MM.1S (cell line): Measurements from ENCODE around the gene SPEG.

Experiments used
- DNase-seq: peaks from one replicate; pipeline ENCODE4 v3.0.0-alpha.2; 2015
- H2AFZ ChIP-seq: fragments of 300-600 bp; sonication (generic); 2 replicates; pipeline ENCODE4 v1.6.0; 2016; ENCODE audit warnings: antibody characterized with exemption, low read length
- H3F3A ChIP-seq: fragments of 300-600 bp; sonication (generic); 2 replicates; pipeline ENCODE4 v1.6.1; 2016; ENCODE audit warnings: mild to moderate bottlenecking, antibody characterized with exemption, low read length, moderate library complexity, mixed read lengths; ENCODE audit not compliant: insufficient read depth
- H3K27ac ChIP-seq: fragments of 300-600 bp; sonication (generic); 2 replicates; pipeline ENCODE4 v1.5.1; 2016; ENCODE audit warnings: mild to moderate bottlenecking, low read length
- H3K27me3 ChIP-seq: fragments of 300-600 bp; sonication (generic); replicated peaks from 2 replicates; pipeline ENCODE4 v1.6.0; 2016; ENCODE audit warnings: low read length; ENCODE audit not compliant: insufficient read depth
- H3K36me3 ChIP-seq: fragments of 300-600 bp; sonication (generic); replicated peaks from 2 replicates; pipeline ENCODE4 v1.6.1; 2016; ENCODE audit warnings: mild to moderate bottlenecking, low read length, mixed read lengths; ENCODE audit not compliant: insufficient read depth
- H3K4me1 ChIP-seq: fragments of 300-600 bp; sonication (generic); 2 replicates; pipeline ENCODE4 v1.6.1; 2016; ENCODE audit warnings: low read length, mixed read lengths
- H3K4me2 ChIP-seq: fragments of 300-600 bp; sonication (generic); 2 replicates; pipeline ENCODE4 v1.6.0; 2016; ENCODE audit warnings: low read depth, low read length
- H3K4me3 ChIP-seq: fragments of 300-600 bp; sonication (generic); 2 replicates; pipeline ENCODE4 v1.5.1; 2016; ENCODE audit warnings: low read length, mixed read lengths
- H3K79me2 ChIP-seq: fragments of 300-600 bp; sonication (generic); 2 replicates; pipeline ENCODE4 v1.6.1; 2016; ENCODE audit warnings: mixed run types, low read length, mixed read lengths
- H3K9ac ChIP-seq: fragments of 300-600 bp; sonication (generic); 2 replicates; pipeline ENCODE4 v1.6.1; 2016; ENCODE audit warnings: low read length, mixed read lengths
- H3K9me2 ChIP-seq: fragments of 300-600 bp; sonication (generic); replicated peaks from 2 replicates; pipeline ENCODE4 v1.6.1; 2016; ENCODE audit warnings: mild to moderate bottlenecking, low read length, mixed read lengths; ENCODE audit not compliant: insufficient read depth
- H3K9me3 ChIP-seq: fragments of 300-600 bp; sonication (generic); replicated peaks from 2 replicates; pipeline ENCODE4 v1.6.1; 2016; ENCODE audit warnings: mild to moderate bottlenecking, low read length, mixed read lengths; ENCODE audit not compliant: insufficient read depth
- H4K20me1 ChIP-seq: fragments of 300-600 bp; sonication (generic); 2 replicates; pipeline ENCODE4 v1.6.1; 2016; ENCODE audit warnings: mild to moderate bottlenecking, low read length, moderate library complexity, mixed read lengths; ENCODE audit not compliant: insufficient read depth
- EZH2 ChIP-seq: fragments of 300-600 bp; sonication (generic); optimal IDR thresholded peaks from 2 replicates; pipeline ENCODE3; 2017; ENCODE audit warnings: low read depth, mild to moderate bottlenecking, antibody characterized with exemption, low read length, mixed read lengths
- EZH2phosphoT487 ChIP-seq: fragments of 300-600 bp; sonication (generic); IDR thresholded peaks from 2 replicates; pipeline ENCODE4 v1.6.1; 2018; ENCODE audit warnings: antibody characterized with exemption, low read length
- TF ChIP-seq, protein P1 (sequence below): fragments of 300-600 bp; sonication (generic); IDR thresholded peaks from 2 replicates; pipeline ENCODE4 v1.5.1; 2016; ENCODE audit warnings: antibody characterized with exemption, low read length, mixed read lengths

The SPEG gene

GRCh38 chr2:219449609-219450008 is 15.0 kb downstream of the SPEG start:
- Histone ChIP-seq H3K27me3 (peaks cover 92% of the 10 kb centered on the region), H3K4me2 (no peak overlapping the region), H3K27ac (no peak overlapping the region), H3K9ac (no peak overlapping the region), H3K9me3 (no peaks in the 10 kb centered on the region), H3F3A (no peaks in the 10 kb centered on the region), H3K4me1 (no peaks in the 10 kb centered on the region), H3K36me3 (no peaks in the 10 kb centered on the region), H4K20me1 (no peaks in the 10 kb centered on the region), H3K79me2 (no peaks in the 10 kb centered on the region), H3K4me3 (no peak overlapping the region), H2AFZ (no peak overlapping the region), H3K9me2 (no peaks in the 10 kb centered on the region)
- DNase-seq = no peak
- TF ChIP-seq, protein P1, sequence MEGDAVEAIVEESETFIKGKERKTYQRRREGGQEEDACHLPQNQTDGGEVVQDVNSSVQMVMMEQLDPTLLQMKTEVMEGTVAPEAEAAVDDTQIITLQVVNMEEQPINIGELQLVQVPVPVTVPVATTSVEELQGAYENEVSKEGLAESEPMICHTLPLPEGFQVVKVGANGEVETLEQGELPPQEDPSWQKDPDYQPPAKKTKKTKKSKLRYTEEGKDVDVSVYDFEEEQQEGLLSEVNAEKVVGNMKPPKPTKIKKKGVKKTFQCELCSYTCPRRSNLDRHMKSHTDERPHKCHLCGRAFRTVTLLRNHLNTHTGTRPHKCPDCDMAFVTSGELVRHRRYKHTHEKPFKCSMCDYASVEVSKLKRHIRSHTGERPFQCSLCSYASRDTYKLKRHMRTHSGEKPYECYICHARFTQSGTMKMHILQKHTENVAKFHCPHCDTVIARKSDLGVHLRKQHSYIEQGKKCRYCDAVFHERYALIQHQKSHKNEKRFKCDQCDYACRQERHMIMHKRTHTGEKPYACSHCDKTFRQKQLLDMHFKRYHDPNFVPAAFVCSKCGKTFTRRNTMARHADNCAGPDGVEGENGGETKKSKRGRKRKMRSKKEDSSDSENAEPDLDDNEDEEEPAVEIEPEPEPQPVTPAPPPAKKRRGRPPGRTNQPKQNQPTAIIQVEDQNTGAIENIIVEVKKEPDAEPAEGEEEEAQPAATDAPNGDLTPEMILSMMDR = no peak
- no peak for TF ChIP-seq EZH2phosphoT487
- TF ChIP-seq EZH2 = no peak

GRCh38 chr2:219451661-219452360 is 17.2 kb downstream of the SPEG start:
- no peaks in the 10 kb centered on the region for H3F3A ChIP-seq
- no peaks in the 10 kb centered on the region for H3K9me3 ChIP-seq
- DNase-seq = no peak
- H3K9ac ChIP-seq = no peak overlapping the region
- H4K20me1 ChIP-seq = no peaks in the 10 kb centered on the region
- H3K36me3 ChIP-seq = no peaks in the 10 kb centered on the region
- no peaks in the 10 kb centered on the region for H3K4me1 ChIP-seq
- H3K4me2 ChIP-seq = no peak overlapping the region
- H3K79me2 ChIP-seq = no peaks in the 10 kb centered on the region
- no peak overlapping the region for H2AFZ ChIP-seq
- H3K27ac ChIP-seq = no peak overlapping the region
- no peak overlapping the region for H3K4me3 ChIP-seq
- H3K9me2 ChIP-seq = no peaks in the 10 kb centered on the region
- H3K27me3 ChIP-seq = peaks cover 75% of the 10 kb centered on the region
- no peak for TF ChIP-seq EZH2
- TF ChIP-seq EZH2phosphoT487 = no peak
- TF ChIP-seq, protein P1 = no peak

DNA sequence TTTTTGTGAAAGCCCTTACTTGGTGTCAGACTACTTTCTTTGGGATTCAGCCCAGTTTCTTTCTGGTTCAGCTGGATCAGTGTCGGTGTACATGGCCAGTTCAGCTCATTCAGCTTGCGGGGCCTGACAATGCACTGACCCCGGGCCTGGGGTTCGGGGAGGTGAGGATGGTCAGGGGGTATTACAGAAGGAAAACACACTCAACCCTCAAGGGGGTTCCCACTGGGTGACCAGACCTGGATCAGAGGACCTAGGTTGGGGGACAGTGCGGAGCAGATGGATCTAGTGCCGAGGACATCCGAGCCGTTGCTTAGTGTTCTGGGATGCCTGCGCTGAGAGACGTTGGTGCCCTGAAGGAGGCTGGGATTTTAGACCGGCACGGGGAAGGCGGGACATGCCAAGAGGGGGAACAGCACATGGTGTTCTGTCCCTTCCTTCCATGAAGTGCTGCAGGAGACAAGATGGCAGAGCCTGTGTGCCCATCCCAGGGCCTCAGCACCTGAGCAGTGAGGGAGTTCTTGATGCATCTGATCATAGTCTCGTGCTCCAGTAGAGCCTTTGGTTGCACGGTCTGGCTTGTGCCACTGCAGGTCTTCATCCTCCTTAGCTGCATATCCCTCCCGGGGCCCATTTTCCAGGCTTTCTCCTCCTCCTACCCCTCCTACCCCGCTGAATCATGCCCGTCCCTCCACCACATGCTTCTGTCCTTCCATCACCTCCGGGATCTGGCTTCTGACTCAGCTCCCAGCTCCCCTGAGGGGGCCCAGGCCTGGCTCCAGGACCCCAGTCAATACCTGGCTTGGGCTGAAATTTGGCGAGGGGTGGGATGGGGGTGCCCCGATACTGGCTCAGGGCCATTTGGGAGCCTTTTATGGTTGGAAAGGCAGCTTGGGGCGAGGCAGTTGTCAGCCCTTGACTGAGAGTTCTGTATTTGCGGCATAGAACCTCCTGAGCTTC is 18.0 kb downstream of the SPEG start:
- Histone ChIP-seq H3K9ac (no peak overlapping the region), H4K20me1 (no peaks in the 10 kb centered on the region), H3K9me3 (no peaks in the 10 kb centered on the region), H3F3A (no peaks in the 10 kb centered on the region), H3K9me2 (no peaks in the 10 kb centered on the region), H3K27me3 (peaks cover 68% of the 10 kb centered on the region), H3K79me2 (no peaks in the 10 kb centered on the region), H3K4me3 (no peak overlapping the region), H3K27ac (no peak overlapping the region), H3K4me2 (no peak overlapping the region), H3K4me1 (no peaks in the 10 kb centered on the region), H3K36me3 (no peaks in the 10 kb centered on the region), H2AFZ (no peak overlapping the region)
- no peak for DNase-seq
- TF ChIP-seq, protein P1 = no peak
- no peak for TF ChIP-seq EZH2
- TF ChIP-seq EZH2phosphoT487 = no peak
